Activated naive CD4-positive, alpha-beta T cell treated with anti-CD3 and anti-CD28 coated beads for 36 hours (primary cell): ENCODE measurements around the gene CCT7. TPM values are rescaled to one million over a fixed set of nuclear protein-coding genes. Genes with fewer than 3 reads are reported as not detected.
"Not testable (repeated sequence)": the region's sequence is repeated elsewhere in the genome, so short reads cannot be mapped to it uniquely, and the experiment has no call there.

Experiments
- CTCF ChIA-PET: fragments of 350-600 bp; sonication (Branson Sonifier 250); formaldehyde crosslinking; loops from one replicate; lab custom pipeline; 2021; ENCODE audit warnings: antibody characterized with exemption; lab: Charles Lee
- DNase-seq: peaks from one replicate; pipeline ENCODE4 v3.0.0-alpha.2; 2020
- H3K27ac Mint-ChIP-seq: one replicate; pipeline ENCODE4 v1.8.0; 2021; ENCODE audit warnings: mild to moderate bottlenecking, mixed read lengths
- H3K27me3 Mint-ChIP-seq: one replicate; pipeline ENCODE4 v1.8.0; 2021; ENCODE audit warnings: low read depth, mixed read lengths
- H3K36me3 Mint-ChIP-seq: one replicate; pipeline ENCODE4 v1.8.0; 2021; ENCODE audit warnings: low read depth, mixed read lengths
- H3K4me1 Mint-ChIP-seq: one replicate; pipeline ENCODE4 v1.8.0; 2021; ENCODE audit warnings: low read depth, mixed read lengths
- H3K4me3 Mint-ChIP-seq: one replicate; pipeline ENCODE4 v1.8.0; 2021; ENCODE audit warnings: mild to moderate bottlenecking, moderate library complexity, mixed read lengths
- H3K9me3 Mint-ChIP-seq: one replicate; pipeline ENCODE4 v1.8.0; 2021; ENCODE audit warnings: mixed read lengths
- intact Hi-C: fragments of 100-400 bp; cut with micrococcal nuclease; formaldehyde crosslinking; loops from one replicate; pipeline ENCODE4 v1.15.1; 2023
- total RNA-seq, 2 experiments: library from RNA; stranded (reverse); gene quantifications; one replicate each; pipeline ENCODE4 v1.2.3, GENCODE V29; 2021

The CCT7 gene
- 100 to 1,000 TPM; 654 to 705 TPM for total RNA-seq

DNA sequence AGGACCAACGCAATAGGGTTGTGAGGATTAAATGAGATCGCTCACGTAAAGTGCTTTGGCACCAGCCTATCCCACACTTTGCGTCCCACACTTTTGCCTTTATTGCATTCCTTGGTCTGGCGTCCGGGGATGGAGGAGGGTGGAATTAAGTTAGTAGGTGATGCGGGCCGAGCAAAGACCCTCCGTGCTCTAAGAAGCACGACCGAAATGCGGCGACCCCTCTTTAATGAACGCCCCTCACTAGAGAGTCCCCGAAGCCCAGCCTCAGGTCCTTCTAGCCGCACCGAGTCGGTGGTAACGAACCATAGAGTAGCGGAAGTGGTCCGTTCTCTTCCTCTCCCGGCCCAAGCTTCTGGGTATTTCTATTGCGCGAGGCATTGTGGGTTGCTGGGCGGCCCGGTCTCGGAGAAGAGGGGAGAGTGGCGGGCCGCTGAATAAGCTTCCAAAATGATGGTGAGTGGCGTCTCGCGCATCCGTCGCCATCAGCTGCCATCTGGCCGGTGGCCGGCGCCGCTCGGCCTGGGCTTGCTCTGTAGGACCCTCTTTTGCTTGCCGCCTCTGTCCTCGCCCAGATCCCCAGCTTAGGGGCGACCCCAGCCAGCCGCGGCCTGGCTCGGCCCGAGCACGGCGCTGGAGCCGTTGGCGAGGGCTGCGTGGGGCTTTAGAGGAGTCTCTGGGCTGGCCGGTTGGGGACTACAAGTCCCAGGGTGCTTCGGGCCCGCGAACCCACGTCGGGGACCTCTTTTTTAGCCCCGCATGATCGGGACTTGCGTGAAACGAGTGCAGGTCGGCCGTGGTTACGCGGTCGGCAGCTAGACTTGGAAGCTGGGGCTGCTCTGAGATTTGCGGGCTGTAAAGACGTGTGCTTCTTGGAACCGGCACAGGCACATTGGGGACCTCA, at the start of gene CCT7:
Gene CCT7, plus strand, starts transcription at position 377 of the 901 bp plus-strand sequence. Its CDS starts 71 bp downstream, at position 448.
- CTCF ChIA-PET = interaction anchor here (0.5 to 3.0 kb wide), 6 partner anchors 21 to 916 kb away, joined by 3 to 18 read pairs (median 8); partner anchors contain the start of genes EGR4 and SMYD5

GRCh38 chr2:73185965-73186364, 48.1 kb upstream of the CCT7 start:
- Mint-ChIP-seq H3K4me3 (no peak overlapping the region), H3K36me3 (peaks cover 2% of the 10 kb centered on the region), H3K4me1 (no peaks in the 10 kb centered on the region), H3K27me3 (peaks cover 4% of the 10 kb centered on the region), H3K9me3 (peaks cover 8% of the 10 kb centered on the region), H3K27ac (no peak overlapping the region)
- CTCF ChIA-PET = interaction anchor here (0.7 to 1.8 kb wide), 3 partner anchors 9 to 175 kb away, joined by 3 to 5 read pairs (median 4); no protein-coding TSS in a partner anchor
- intact Hi-C loops = no loop called here
- DNase-seq = no peak

More for the DNA sequence above, at the start of gene CCT7:
- Mint-ChIP-seq H3K36me3 (peaks cover 19% of the 10 kb centered on the region), H3K27ac (peak within 1 kb of the TSS; percentile 77), H3K9me3 (no peaks in the 10 kb centered on the region), H3K27me3 (no peaks in the 10 kb centered on the region), H3K4me3 (peak within 1 kb of the TSS; percentile 88), H3K4me1 (peaks cover 39% of the 10 kb centered on the region)
- DNase-seq = peak; percentile 92
- intact Hi-C loops = loop anchor here (1.0 to 10.0 kb wide), 14 partner anchors 20 to 1902 kb away; partner anchors contain the start of genes ALMS1, EGR4, FBXO41 and INO80B

DNA sequence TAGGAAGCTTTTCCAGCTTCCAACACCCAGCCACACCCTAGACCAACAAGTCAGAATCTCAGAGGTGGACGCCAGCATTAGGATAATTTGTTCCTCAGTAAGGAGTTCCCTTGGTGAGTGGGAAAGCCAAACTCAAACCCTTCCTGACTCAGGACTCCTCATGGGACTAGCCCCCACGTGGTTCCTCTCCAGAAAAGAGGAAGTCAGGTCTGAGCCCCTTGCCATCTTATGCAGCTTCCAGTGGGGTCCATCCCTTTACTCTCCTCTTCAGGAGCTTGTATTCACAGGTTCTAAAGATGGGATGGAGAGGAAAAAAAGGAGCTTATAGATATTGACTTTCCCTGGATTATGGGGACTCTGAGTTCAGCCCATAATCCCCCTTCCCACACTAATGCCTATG, 46.6 kb upstream of the CCT7 start:
- H3K27ac Mint-ChIP-seq = no peak overlapping the region
- H3K4me3 Mint-ChIP-seq = no peak overlapping the region
- intact Hi-C loops = no loop called here
- peaks cover 2% of the 10 kb centered on the region for H3K36me3 Mint-ChIP-seq
- H3K4me1 Mint-ChIP-seq = no peaks in the 10 kb centered on the region
- CTCF ChIA-PET = interaction anchor here (0.9 to 1.8 kb wide), 3 partner anchors 10 to 26 kb away, joined by 4 to 17 read pairs (median 5); no protein-coding TSS in a partner anchor
- peaks cover 8% of the 10 kb centered on the region for H3K9me3 Mint-ChIP-seq
- peaks cover under 1% of the 10 kb centered on the region for H3K27me3 Mint-ChIP-seq
- DNase-seq = no peak

DNA sequence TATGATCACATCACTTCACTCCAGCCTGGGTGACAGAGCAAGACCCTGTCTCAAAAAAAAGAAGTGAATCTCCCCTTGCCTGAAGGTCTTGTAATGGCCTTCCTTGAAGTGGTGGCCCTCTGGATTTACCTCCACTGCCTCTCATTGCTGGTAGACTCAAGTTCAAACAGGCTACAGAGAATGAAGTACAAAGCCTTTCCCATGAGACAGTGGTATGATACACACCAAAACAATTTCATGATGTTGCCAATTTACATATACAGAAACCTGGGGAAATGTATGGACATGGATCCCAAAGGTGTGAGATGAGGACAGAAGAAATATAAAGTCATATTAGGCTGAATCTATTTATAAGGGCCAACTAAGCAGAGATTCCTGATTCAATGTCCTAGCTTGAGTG, 36.5 kb upstream of the CCT7 start:
- Mint-ChIP-seq H3K4me3 (no peak overlapping the region), H3K27ac (no peak overlapping the region), H3K36me3 (no peaks in the 10 kb centered on the region), H3K27me3 (peaks cover 26% of the 10 kb centered on the region), H3K4me1 (peaks cover 3% of the 10 kb centered on the region), H3K9me3 (no peaks in the 10 kb centered on the region)
- intact Hi-C loops = no loop called here
- CTCF ChIA-PET = interaction anchor here (0.7 to 0.8 kb wide), 2 partner anchors 15 kb away, joined by 4 to 5 read pairs; no protein-coding TSS in a partner anchor
- no peak for DNase-seq

DNA sequence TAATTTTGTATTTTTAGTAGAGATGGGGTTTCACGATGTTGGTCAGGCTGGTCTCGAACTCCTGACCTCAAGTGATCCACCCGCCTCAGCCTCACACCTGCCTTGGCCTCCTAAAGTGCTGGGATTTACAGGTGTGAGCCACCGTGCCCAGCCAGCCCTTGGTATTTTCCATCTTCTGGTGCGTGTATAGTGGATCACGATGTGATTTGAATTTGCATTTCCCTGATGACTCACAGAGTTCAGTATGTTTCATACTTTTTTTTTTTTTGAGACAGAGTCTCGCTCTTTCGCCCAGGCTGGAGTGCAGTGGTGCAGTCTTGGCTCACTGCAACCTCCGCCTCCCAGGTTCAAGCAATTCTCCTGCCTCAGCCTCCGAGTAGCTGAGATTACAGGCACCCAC, 33.8 kb upstream of the CCT7 start:
- H3K27ac Mint-ChIP-seq, H3K36me3 Mint-ChIP-seq, H3K4me1 Mint-ChIP-seq, intact Hi-C loops, H3K4me3 Mint-ChIP-seq, DNase-seq, H3K9me3 Mint-ChIP-seq: not testable (repeated sequence)
- CTCF ChIA-PET = interaction anchor here (0.6 to 0.7 kb wide), 2 partner anchors 25 to 1301 kb away, joined by 3 to 4 read pairs; no protein-coding TSS in a partner anchor
- H3K27me3 Mint-ChIP-seq = peaks cover 45% of the 10 kb centered on the region

GRCh38 chr2:73202156-73203054, 31.7 kb upstream of the CCT7 start, which contains the start of gene NOTO:
Gene NOTO (plus strand): TSS chr2:73202574. CDS start chr2:73202667, 93 bp downstream.
- intact Hi-C loops = no loop called here
- DNase-seq = no peak
- H3K4me1 Mint-ChIP-seq = peaks cover 5% of the 10 kb centered on the region
- H3K27me3 Mint-ChIP-seq = peaks cover 48% of the 10 kb centered on the region
- peak within 1 kb of the TSS; percentile 53 for H3K4me3 Mint-ChIP-seq
- no peaks in the 10 kb centered on the region for H3K36me3 Mint-ChIP-seq
- CTCF ChIA-PET = interaction anchor here (0.8 to 1.0 kb wide), 3 partner anchors 11 to 88 kb away, joined by 3 to 4 read pairs (median 3); no protein-coding TSS in a partner anchor
- no peak within 1 kb of the TSS for H3K27ac Mint-ChIP-seq
- H3K9me3 Mint-ChIP-seq = no peaks in the 10 kb centered on the region

GRCh38 chr2:73203055-73203681, 30.9 kb upstream of the CCT7 start:
- intact Hi-C loops = no loop called here
- H3K4me1 Mint-ChIP-seq = peaks cover 5% of the 10 kb centered on the region
- no peak overlapping the region for H3K27ac Mint-ChIP-seq
- H3K4me3 Mint-ChIP-seq = peak overlapping the region; percentile 53
- CTCF ChIA-PET = interaction anchor here (1.2 to 1.6 kb wide), 2 partner anchors 9 to 26 kb away, joined by 5 to 7 read pairs; no protein-coding TSS in a partner anchor
- DNase-seq = no peak
- H3K36me3 Mint-ChIP-seq = no peaks in the 10 kb centered on the region
- H3K27me3 Mint-ChIP-seq = peaks cover 46% of the 10 kb centered on the region
- no peaks in the 10 kb centered on the region for H3K9me3 Mint-ChIP-seq

- Mint-ChIP-seq H3K9me3 (no peaks in the 10 kb centered on the region), H3K27me3 (peaks cover 40% of the 10 kb centered on the region), H3K27ac (no peak overlapping the region), H3K4me3 (no peak overlapping the region), H3K4me1 (peaks cover 5% of the 10 kb centered on the region), H3K36me3 (no peaks in the 10 kb centered on the region)
- no peak for DNase-seq
- intact Hi-C loops = no loop called here
- CTCF ChIA-PET = interaction anchor here (0.7 kb wide), 1 partner anchor 28 kb away, joined by 3 read pairs; no protein-coding TSS in a partner anchor
Measured at GRCh38 chr2:73205611-73206010, 28.5 kb upstream of the CCT7 start.

- H3K27me3 Mint-ChIP-seq = peaks cover 24% of the 10 kb centered on the region
- H3K9me3 Mint-ChIP-seq = no peaks in the 10 kb centered on the region
- H3K27ac Mint-ChIP-seq = no peak overlapping the region
- peaks cover 11% of the 10 kb centered on the region for H3K4me1 Mint-ChIP-seq
- DNase-seq = no peak
- no peak overlapping the region for H3K4me3 Mint-ChIP-seq
- intact Hi-C loops = no loop called here
- CTCF ChIA-PET = interaction anchor here (0.9 to 2.8 kb wide), 2 partner anchors 31 kb away, joined by 6 to 15 read pairs; no protein-coding TSS in a partner anchor
- H3K36me3 Mint-ChIP-seq = no peaks in the 10 kb centered on the region
Measured at GRCh38 chr2:73208258-73208657, 25.9 kb upstream of the CCT7 start.

GRCh38 chr2:73210019-73210418, 24.1 kb upstream of the CCT7 start:
- Mint-ChIP-seq H3K27me3 (peaks cover 11% of the 10 kb centered on the region), H3K36me3 (no peaks in the 10 kb centered on the region), H3K4me3 (no peak overlapping the region), H3K27ac (no peak overlapping the region), H3K9me3 (no peaks in the 10 kb centered on the region), H3K4me1 (peaks cover 17% of the 10 kb centered on the region)
- intact Hi-C loops = no loop called here
- CTCF ChIA-PET = interaction anchor here (1.2 to 2.8 kb wide), 2 partner anchors 8 to 33 kb away, joined by 3 to 15 read pairs; no protein-coding TSS in a partner anchor
- DNase-seq = no peak

- intact Hi-C loops = no loop called here
- Mint-ChIP-seq H3K4me1 (peaks cover 23% of the 10 kb centered on the region), H3K4me3 (no peak overlapping the region), H3K27ac (no peak overlapping the region), H3K36me3 (no peaks in the 10 kb centered on the region), H3K9me3 (no peaks in the 10 kb centered on the region), H3K27me3 (peaks cover 8% of the 10 kb centered on the region)
- CTCF ChIA-PET = interaction anchor here (1.2 to 2.8 kb wide), 2 partner anchors 13 to 34 kb away, joined by 3 to 15 read pairs; no protein-coding TSS in a partner anchor
- no peak for DNase-seq
Measured at GRCh38 chr2:73210696-73211095, 23.4 kb upstream of the CCT7 start.
